WTC11 (cell line): ENCODE measurements around the gene PHF5A. TPM values are rescaled to one million over a fixed set of nuclear protein-coding genes. Genes with fewer than 3 reads are reported as not detected.

Experiments used
- ATAC-seq: fragments of 200-7000 bp; cut with Tn5 transposase; 2 replicates; pipeline ENCODE4 v1.10.0; 2021; ENCODE audit warnings: mild to moderate bottlenecking, moderate library complexity
- CTCF ChIA-PET: fragments of 300-600 bp; sonication (Branson Sonifier 250); formaldehyde crosslinking; loops from one replicate; lab custom pipeline; 2021; ENCODE audit warnings: antibody characterized with exemption; lab: Charles Lee
- POLR2A ChIA-PET: fragments of 350-600 bp; sonication (Branson Sonifier 250); formaldehyde crosslinking; loops from one replicate; lab custom pipeline; 2021; ENCODE audit warnings: antibody characterized with exemption; lab: Charles Lee
- DNase-seq: peaks from one replicate; pipeline ENCODE4 v3.0.0; 2021; ENCODE audit warnings: low spot score
- H3K27ac Mint-ChIP-seq: 2 replicates; pipeline ENCODE4 v1.8.0; 2021; ENCODE audit warnings: mixed read lengths
- H3K27me3 Mint-ChIP-seq: 2 replicates; pipeline ENCODE4 v1.8.0; 2021; ENCODE audit warnings: low read depth, mild to moderate bottlenecking, moderate library complexity, mixed read lengths
- H3K36me3 Mint-ChIP-seq: 2 replicates; pipeline ENCODE4 v1.8.0; 2021; ENCODE audit warnings: mixed read lengths
- H3K4me1 Mint-ChIP-seq: 2 replicates; pipeline ENCODE4 v1.8.0; 2022; ENCODE audit warnings: mixed read lengths
- H3K4me3 Mint-ChIP-seq: 2 replicates; pipeline ENCODE4 v1.8.0; 2021; ENCODE audit warnings: mild to moderate bottlenecking, moderate library complexity, mixed read lengths
- H3K9me3 Mint-ChIP-seq: 2 replicates; pipeline ENCODE4 v1.8.0; 2021; ENCODE audit warnings: mixed read lengths
- AR ChIP-seq: fragments of 250-450 bp; sonication (Bioruptor Pico); IDR thresholded peaks from 2 replicates; pipeline ENCODE4 v1.9.0; 2021; ENCODE audit warnings: mild to moderate bottlenecking
- CREB1 ChIP-seq: sonication (generic); formaldehyde crosslinking; IDR thresholded peaks from 2 replicates; pipeline ENCODE4 v1.8.0; 2023; ENCODE audit warnings: mild to moderate bottlenecking, missing genetic modification reagents
- CTCF ChIP-seq: fragments of 200-600 bp; IDR thresholded peaks from 2 replicates; pipeline ENCODE4 v1.8.0; 2022; ENCODE audit warnings: antibody characterized with exemption
- FOXP1 ChIP-seq: sonication (generic); formaldehyde crosslinking; IDR thresholded peaks from 2 replicates; pipeline ENCODE4 v1.8.0; 2022; ENCODE audit warnings: missing genetic modification reagents, mild to moderate bottlenecking, moderate library complexity, borderline replicate concordance
- HMGXB4 ChIP-seq: sonication (generic); formaldehyde crosslinking; IDR thresholded peaks from 2 replicates; pipeline ENCODE4 v1.8.1; 2023; ENCODE audit warnings: mild to moderate bottlenecking, moderate library complexity, missing genetic modification reagents
- IRF2 ChIP-seq: sonication (generic); formaldehyde crosslinking; IDR thresholded peaks from 2 replicates; pipeline ENCODE4 v1.8.0; 2022; ENCODE audit warnings: low read depth, missing genetic modification reagents, borderline replicate concordance
- JUN ChIP-seq: sonication (generic); formaldehyde crosslinking; IDR thresholded peaks from 2 replicates; pipeline ENCODE4 v1.8.0; 2023; ENCODE audit warnings: mild to moderate bottlenecking, missing genetic modification reagents
- MLX ChIP-seq: sonication (generic); formaldehyde crosslinking; IDR thresholded peaks from 2 replicates; pipeline ENCODE4 v1.8.1; 2023; ENCODE audit warnings: mild to moderate bottlenecking, missing genetic modification reagents, moderate library complexity
- MXD4 ChIP-seq: fragments of 250-450 bp; sonication (Bioruptor Pico); IDR thresholded peaks from 2 replicates; pipeline ENCODE4 v1.8.0; 2021; ENCODE audit warnings: mild to moderate bottlenecking, moderate library complexity, borderline replicate concordance
- NFATC4 ChIP-seq: fragments of 250-450 bp; sonication (Bioruptor Pico); IDR thresholded peaks from 2 replicates; pipeline ENCODE4 v1.9.0; 2021; ENCODE audit warnings: mild to moderate bottlenecking
- NR1H2 ChIP-seq: sonication (generic); formaldehyde crosslinking; IDR thresholded peaks from 2 replicates; pipeline ENCODE4 v1.9.0; 2021; ENCODE audit warnings: mild to moderate bottlenecking, moderate library complexity, missing genetic modification reagents
- RORB ChIP-seq: fragments of 250-450 bp; sonication (Bioruptor Pico); IDR thresholded peaks from 2 replicates; pipeline ENCODE4 v1.9.0; 2021; ENCODE audit warnings: mild to moderate bottlenecking
- SMAD4 ChIP-seq: sonication (generic); formaldehyde crosslinking; IDR thresholded peaks from 2 replicates; pipeline ENCODE4 v1.8.0; 2022; ENCODE audit warnings: mild to moderate bottlenecking, missing genetic modification reagents
- TP53 ChIP-seq: sonication (generic); formaldehyde crosslinking; IDR thresholded peaks from 2 replicates; pipeline ENCODE4 v1.8.1; 2023; ENCODE audit warnings: mild to moderate bottlenecking, missing genetic modification reagents
- ZBTB43 ChIP-seq: sonication (generic); formaldehyde crosslinking; IDR thresholded peaks from 2 replicates; pipeline ENCODE4 v1.8.1; 2023; ENCODE audit warnings: mild to moderate bottlenecking, missing genetic modification reagents
- ZNF138 ChIP-seq: sonication (generic); formaldehyde crosslinking; conservative IDR thresholded peaks from 2 replicates; pipeline ENCODE4 v1.8.1; 2022; ENCODE audit warnings: mild to moderate bottlenecking, moderate library complexity, missing genetic modification reagents
- ZNF219 ChIP-seq: sonication (generic); formaldehyde crosslinking; IDR thresholded peaks from 2 replicates; pipeline ENCODE4 v1.8.0; 2023; ENCODE audit warnings: missing genetic modification reagents, mild to moderate bottlenecking, borderline replicate concordance
- ZNF671 ChIP-seq: fragments of 250-450 bp; sonication (Bioruptor Pico); IDR thresholded peaks from 2 replicates; pipeline ENCODE4 v1.8.0; 2021; ENCODE audit warnings: mild to moderate bottlenecking
- total RNA-seq: library from RNA; stranded (reverse); gene quantifications from 3 replicates; pipeline ENCODE4 v1.2.3, GENCODE V29; 2021
- TF ChIP-seq, protein P1 (sequence below): sonication (generic); formaldehyde crosslinking; IDR thresholded peaks from 2 replicates; pipeline ENCODE4 v1.8.1; 2023; ENCODE audit warnings: mild to moderate bottlenecking, missing genetic modification reagents, moderate library complexity

PHF5A gene
- total RNA-seq, 1 experiment from 2014 or later: 93.1 TPM

DNA sequence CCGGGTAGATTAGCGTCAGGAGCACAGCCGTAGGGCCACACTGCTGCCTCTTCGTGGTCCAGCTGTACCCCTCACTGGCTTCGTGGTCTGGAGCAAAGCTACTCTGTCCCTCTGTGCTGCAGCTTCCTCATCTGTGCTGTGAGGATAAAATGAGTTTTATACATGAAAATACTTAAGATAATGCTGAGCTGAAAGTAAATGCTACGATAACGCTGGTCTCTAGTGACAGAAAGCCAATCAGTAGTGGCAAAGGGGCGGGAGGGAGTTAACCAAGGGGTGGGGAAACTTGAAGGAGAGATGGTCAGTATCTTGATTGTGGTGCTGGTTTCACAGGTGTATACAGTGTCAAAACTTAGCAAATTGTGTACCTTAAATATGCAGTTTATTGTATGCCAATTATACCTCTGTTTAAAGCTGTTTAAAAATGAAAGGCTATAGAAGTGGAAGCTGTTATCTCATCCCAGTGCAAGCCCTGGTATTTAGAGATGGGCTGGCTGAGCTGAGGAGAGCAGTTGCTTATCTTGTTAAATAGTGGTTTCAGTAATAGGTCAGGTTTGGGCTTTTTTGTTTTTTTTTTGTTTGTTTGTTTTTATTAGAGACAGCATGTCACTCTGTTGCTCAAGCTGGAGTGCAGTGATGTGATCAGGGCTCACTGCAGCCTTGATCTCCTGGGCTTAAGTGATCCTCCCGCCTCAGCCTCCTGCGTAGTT lies 37.2 kb upstream of the PHF5A start:
- Mint-ChIP-seq H3K9me3 (no peaks in the 10 kb centered on the region), H3K4me1 (no peaks in the 10 kb centered on the region), H3K27ac (no peak overlapping the region), H3K4me3 (no peak overlapping the region), H3K27me3 (no peaks in the 10 kb centered on the region), H3K36me3 (peaks cover 28% of the 10 kb centered on the region; the same call in 1 of the 2 replicates)
- ChIA-PET POLR2A (interaction anchor here (0.6 to 1.4 kb wide), 3 partner anchors 24 to 57 kb away, joined by 3 to 7 read pairs (median 4); partner anchors contain the start of genes ACO2 and PHF5A), CTCF (interaction anchor here (0.7 to 3.3 kb wide), 4 partner anchors 12 to 102 kb away, joined by 3 to 11 read pairs (median 4); no protein-coding TSS in a partner anchor)
- DNase-seq: no peak
- TF ChIP-seq FOXP1 (CRISPR knock-in tag) (no peak), ZNF671 (CRISPR knock-in tag) (no peak)
- TF ChIP-seq, protein P1, sequence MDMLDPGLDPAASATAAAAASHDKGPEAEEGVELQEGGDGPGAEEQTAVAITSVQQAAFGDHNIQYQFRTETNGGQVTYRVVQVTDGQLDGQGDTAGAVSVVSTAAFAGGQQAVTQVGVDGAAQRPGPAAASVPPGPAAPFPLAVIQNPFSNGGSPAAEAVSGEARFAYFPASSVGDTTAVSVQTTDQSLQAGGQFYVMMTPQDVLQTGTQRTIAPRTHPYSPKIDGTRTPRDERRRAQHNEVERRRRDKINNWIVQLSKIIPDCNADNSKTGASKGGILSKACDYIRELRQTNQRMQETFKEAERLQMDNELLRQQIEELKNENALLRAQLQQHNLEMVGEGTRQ (CRISPR knock-in tag): no peak
- no peak for ATAC-seq

- DNase-seq: no peak
- no peak overlapping the region for H3K4me3 Mint-ChIP-seq
- no peaks in the 10 kb centered on the region for H3K27me3 Mint-ChIP-seq
- no peaks in the 10 kb centered on the region for H3K4me1 Mint-ChIP-seq
- POLR2A ChIA-PET: interaction anchor here (1.1 to 1.4 kb wide), 2 partner anchors 23 to 36 kb away, joined by 3 to 4 read pairs; partner anchors contain the start of genes ACO2 and PHF5A
- no peak for ATAC-seq
- peaks cover 30% of the 10 kb centered on the region for H3K36me3 Mint-ChIP-seq
- no peak overlapping the region; the same call in 1 of the 2 replicates for H3K27ac Mint-ChIP-seq
- H3K9me3 Mint-ChIP-seq: no peaks in the 10 kb centered on the region
- CTCF ChIA-PET: interaction anchor here (0.7 to 3.3 kb wide), 3 partner anchors 13 to 101 kb away, joined by 3 to 11 read pairs (median 3); no protein-coding TSS in a partner anchor
- TF ChIP-seq CTCF (no peak), AR (CRISPR knock-in tag) (no peak), CREB1 (CRISPR knock-in tag) (no peak), ZBTB43 (no peak), TP53 (no peak), RORB (CRISPR knock-in tag) (no peak), ZNF138 (CRISPR knock-in tag) (no peak), JUN (CRISPR knock-in tag) (no peak), ZNF219 (CRISPR knock-in tag) (no peak), HMGXB4 (CRISPR knock-in tag) (no peak), MXD4 (CRISPR knock-in tag) (no peak), SMAD4 (CRISPR knock-in tag) (no peak), NR1H2 (no peak), IRF2 (CRISPR knock-in tag) (no peak), NFATC4 (CRISPR knock-in tag) (no peak), MLX (no peak)
Measured at GRCh38 chr22:41504816-41505215, 36.3 kb upstream of the PHF5A start.
